Measurements from ENCODE around the gene E2F1.

- TF ChIP-seq CTCF (IDR thresholded peaks at IDR 0.05; ENCODE audit: extremely low read depth in 1 of 2, insufficient read depth in 1 of 2, low read depth in 1 of 2, low read length in 2 of 2), result no peak
- TF ChIP-seq MYC (IDR thresholded peaks at IDR 0.05; ENCODE audit: low read depth, low read length), result no peak
- no peak for TF ChIP-seq POLR2A (IDR thresholded peaks at IDR 0.05; ENCODE audit: low read depth, low read length)
- no peak for TF ChIP-seq POLR2AphosphoS5 (IDR thresholded peaks at IDR 0.05; ENCODE audit: insufficient read depth, low read depth, low read length)
- TF ChIP-seq MAX (IDR thresholded peaks at IDR 0.05; ENCODE audit: insufficient read depth, insufficient read length), result no peak
- TF ChIP-seq JUN (IDR thresholded peaks at IDR 0.05; ENCODE audit: borderline replicate concordance, insufficient read depth, insufficient read length, low read depth), result no peak
- no peak for TF ChIP-seq EZH2 (IDR thresholded peaks at IDR 0.05; ENCODE audit: borderline replicate concordance, low read depth, low read length, severe bottlenecking)
- TF ChIP-seq FOS (IDR thresholded peaks at IDR 0.05; ENCODE audit: borderline replicate concordance, insufficient read depth, low read length), result no peak
- no peak for TF ChIP-seq GATA2 (IDR thresholded peaks at IDR 0.05; ENCODE audit: insufficient read depth, insufficient read length, low read depth, low read length)
Measured at GRCh38 chr20:33693289-33693688, 7.1 kb upstream of the E2F1 start.
